H1 (cell line): Measurements from ENCODE around the gene ADPRH. TPM values are rescaled to one million over a fixed set of nuclear protein-coding genes. Genes with fewer than 3 reads are reported as not detected.

Experiments
- BRCA1 ChIP-seq: IDR thresholded peaks from 2 replicates; pipeline ENCODE4 v1.6.1; 2012; ENCODE audit warnings: low read depth, low read length, improper control_type of control experiment
- EGR1 ChIP-seq: IDR thresholded peaks from 2 replicates; pipeline ENCODE4 v1.6.1; 2011; ENCODE audit warnings: low read depth, low read length, borderline replicate concordance
- FOSL1 ChIP-seq: IDR thresholded peaks from 2 replicates; pipeline ENCODE4 v1.6.1; 2011; ENCODE audit warnings: mild to moderate bottlenecking, low read depth, low read length, moderate library complexity; ENCODE audit not compliant: insufficient read depth
- KDM4A ChIP-seq: IDR thresholded peaks from one replicate; pipeline ENCODE4 v1.7.1; 2012; ENCODE audit warnings: low read depth, mild to moderate bottlenecking, moderate library complexity, low read length, inconsistent platforms; ENCODE audit not compliant: severe bottlenecking
- SIX5 ChIP-seq: IDR thresholded peaks from 2 replicates; pipeline ENCODE4 v1.6.1; 2011; ENCODE audit warnings: mild to moderate bottlenecking, low read depth, low read length
- TEAD4 ChIP-seq: IDR thresholded peaks from 2 replicates; pipeline ENCODE4 v1.6.1; 2012; ENCODE audit warnings: low read depth, low read length, inconsistent platforms, mixed read lengths
- YY1 ChIP-seq: IDR thresholded peaks from 2 replicates; pipeline ENCODE4 v1.6.1; 2011; ENCODE audit warnings: low read depth, mild to moderate bottlenecking, low read length
- polyA plus RNA-seq, 7 experiments: library from polyadenylated mRNA; depleted of rRNA in 3 of 7; stranded (reverse) in 5 of 7; unstranded in 2 of 7; fragments of >200 nt in 5 of 7; fragments of 200-250 nt in 2 of 7; gene quantifications; 1 replicate in 5 of 7; 2 replicates in 1 of 7; 4 replicates in 1 of 7; pipeline versions ENCODE4 v1.2.1 to v1.2.3, GENCODE V29; 2011 to 2013; ENCODE audit warnings: missing spikeins in 2 of 7, mixed read lengths in 2 of 7
- total RNA-seq: library from RNA; stranded (reverse); fragmentation: NEBNext Ultra II Directional; extraction: Animal tissue kit (Norgen Biotek cat#: 25700); gene quantifications from 2 replicates; pipeline ENCODE4 v1.2.1, GENCODE V29; 2021
- TF ChIP-seq, protein P1 (sequence below): IDR thresholded peaks from 2 replicates; pipeline ENCODE4 v1.6.1; 2012; ENCODE audit warnings: inconsistent platforms

ADPRH gene
- total and polyA plus RNA-seq, 2 of the 8 experiments (the other 6 are each of a cell fraction or from before 2014, with no cell fraction given) = 2.6 to 4.2 TPM

DNA sequence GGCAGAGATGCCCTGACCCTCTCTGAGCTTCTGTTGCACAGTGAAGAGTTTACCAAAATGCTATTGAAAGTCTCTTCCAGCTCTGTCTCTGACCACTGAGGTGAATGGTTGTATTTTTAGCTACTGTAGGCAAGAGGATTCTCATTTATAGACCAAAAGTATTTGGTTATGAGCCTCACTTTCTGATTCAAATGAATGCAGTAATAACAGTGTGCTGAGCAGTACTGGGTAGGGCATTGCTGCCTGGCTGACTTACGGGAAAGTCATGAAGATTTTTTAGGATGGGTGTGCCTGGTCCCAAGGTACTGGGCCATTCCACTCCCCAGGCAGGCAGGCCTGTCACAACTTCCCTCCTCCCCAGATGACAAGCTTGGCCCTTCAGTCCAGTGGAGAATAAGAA is 33.9 kb downstream of the ADPRH start (continued):
- TF ChIP-seq KDM4A (no peak), FOSL1 (no peak), YY1 (no peak), SIX5 (no peak), EGR1 (no peak), TEAD4 (no peak), BRCA1 (no peak)
- TF ChIP-seq, protein P1, sequence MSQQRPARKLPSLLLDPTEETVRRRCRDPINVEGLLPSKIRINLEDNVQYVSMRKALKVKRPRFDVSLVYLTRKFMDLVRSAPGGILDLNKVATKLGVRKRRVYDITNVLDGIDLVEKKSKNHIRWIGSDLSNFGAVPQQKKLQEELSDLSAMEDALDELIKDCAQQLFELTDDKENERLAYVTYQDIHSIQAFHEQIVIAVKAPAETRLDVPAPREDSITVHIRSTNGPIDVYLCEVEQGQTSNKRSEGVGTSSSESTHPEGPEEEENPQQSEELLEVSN = no peak
- TF ChIP-seq, all 59 proteins: peak for 0
